Endothelial cell of umbilical vein (primary cell): ENCODE measurements around the gene PRRT1. TPM values are rescaled to one million over a fixed set of nuclear protein-coding genes. Genes with fewer than 3 reads are reported as not detected.

Experiments used
- BruUV-seq: library from RNA; stranded (reverse); fragments of 400-500 nt; replicated peaks from 2 replicates; lab custom pipeline; 2021; lab: Mats Ljungman, UMichigan
- CTCF ChIA-PET: fragments of 300-600, 350-600 bp; sonication (Branson Sonifier 250); formaldehyde crosslinking; loops from one replicate; lab custom pipeline; 2021; ENCODE audit warnings: antibody characterized with exemption, inconsistent platforms; lab: Charles Lee
- POLR2A ChIA-PET: fragments of 300-600, 350-600 bp; sonication (Branson Sonifier 250); formaldehyde crosslinking; loops from one replicate; lab custom pipeline; 2021; ENCODE audit warnings: antibody characterized with exemption, inconsistent platforms; lab: Charles Lee
- DNase-seq: peaks from one replicate; pipeline ENCODE4 v3.0.0-alpha.2; 2011; ENCODE audit warnings: low read depth, low spot score
- FAIRE-seq: peaks from 2 replicates; lab custom pipeline; 2011; peaks lifted over from hg19 to GRCh38; lab: Jason Lieb, UNC
- H2AFZ ChIP-seq: 2 replicates; pipeline ENCODE4 v1.6.0; 2012; ENCODE audit warnings: low read depth, low read length, control low read depth, inconsistent platforms
- H3K27ac ChIP-seq: 2 replicates; pipeline ENCODE4 v1.5.1; 2011; ENCODE audit warnings: low read depth, mild to moderate bottlenecking, control low read depth, low read length, moderate library complexity; ENCODE audit not compliant: insufficient read depth
- H3K27me3 ChIP-seq, 2 experiments: 2 replicates each; pipeline versions ENCODE4 v1.6.0 to v1.6.1; 2011; ENCODE audit warnings: low read length in 2 of 2, mixed read lengths in 1 of 2; ENCODE audit not compliant: control insufficient read depth in 2 of 2, insufficient read depth in 2 of 2
- H3K36me3 ChIP-seq, 2 experiments: 2 replicates in 1 of 2; 3 replicates in 1 of 2; pipeline ENCODE4 v1.5.1; 2011; ENCODE audit warnings: low read length in 2 of 2, mild to moderate bottlenecking in 1 of 2, moderate library complexity in 1 of 2; ENCODE audit not compliant: control insufficient read depth in 2 of 2, insufficient read depth in 2 of 2; ENCODE audit errors: extremely low read depth in 1 of 2
- H3K4me1 ChIP-seq: 3 replicates; pipeline ENCODE4 v1.5.1; 2011; ENCODE audit warnings: mild to moderate bottlenecking, low read length; ENCODE audit not compliant: control insufficient read depth, insufficient read depth; ENCODE audit errors: extremely low read depth
- H3K4me2 ChIP-seq: 2 replicates; pipeline ENCODE4 v1.6.1; 2011; ENCODE audit warnings: low read length, control low read depth, mixed read lengths; ENCODE audit not compliant: insufficient read depth
- H3K4me3 ChIP-seq, 3 experiments: fragments of 200-600 bp in 1 of 3; sonication (generic), shearing (Covaris generic) in 1 of 3; replicated peaks in 1 of 3; 2 replicates each; pipeline ENCODE4 v1.5.1; 2011 to 2016; ENCODE audit warnings: control low read depth in 3 of 3, low read length in 3 of 3, mild to moderate bottlenecking in 2 of 3, inconsistent platforms in 1 of 3, low read depth in 1 of 3, moderate library complexity in 1 of 3; ENCODE audit not compliant: insufficient read depth in 1 of 3
- H3K79me2 ChIP-seq: 2 replicates; pipeline ENCODE4 v1.6.0; 2012; ENCODE audit warnings: low read length, inconsistent platforms; ENCODE audit not compliant: control insufficient read depth, insufficient read depth
- H3K9ac ChIP-seq: replicated peaks from 2 replicates; pipeline ENCODE3; 2011; ENCODE audit warnings: low read length, control low read depth; ENCODE audit not compliant: insufficient read depth; ENCODE audit errors: extremely low read depth
- H3K9me1 ChIP-seq: replicated peaks from 3 replicates; pipeline ENCODE4 v1.6.0; 2011; ENCODE audit warnings: mild to moderate bottlenecking, low read length; ENCODE audit not compliant: control insufficient read depth, insufficient read depth; ENCODE audit errors: extremely low read depth
- H3K9me3 ChIP-seq: replicated peaks from 2 replicates; pipeline ENCODE4 v1.5.1; 2012; ENCODE audit warnings: low read length, inconsistent platforms; ENCODE audit not compliant: control insufficient read depth, insufficient read depth
- H4K20me1 ChIP-seq: replicated peaks from 2 replicates; pipeline ENCODE3; 2011; ENCODE audit warnings: mild to moderate bottlenecking, low read length; ENCODE audit not compliant: control insufficient read depth, insufficient read depth; ENCODE audit errors: extremely low read depth
- EZH2 ChIP-seq: IDR thresholded peaks from 2 replicates; pipeline ENCODE4 v1.6.1; 2012; ENCODE audit warnings: borderline replicate concordance, low read depth, mild to moderate bottlenecking, moderate library complexity, low read length, inconsistent platforms; ENCODE audit not compliant: severe bottlenecking
- FOS ChIP-seq: IDR thresholded peaks from 2 replicates; pipeline ENCODE4 v1.6.1; 2011; ENCODE audit warnings: mild to moderate bottlenecking, low read length, moderate library complexity, borderline replicate concordance; ENCODE audit not compliant: insufficient read depth
- GATA2 ChIP-seq: IDR thresholded peaks from 2 replicates; pipeline ENCODE4 v1.7.0; 2011; ENCODE audit warnings: low read depth, mild to moderate bottlenecking, moderate library complexity, mixed read lengths, low read length; ENCODE audit not compliant: insufficient read length, insufficient read depth
- JUN ChIP-seq: IDR thresholded peaks from 2 replicates; pipeline ENCODE4 v1.6.1; 2011; ENCODE audit warnings: borderline replicate concordance, low read depth; ENCODE audit not compliant: insufficient read length, insufficient read depth
- MYC ChIP-seq: IDR thresholded peaks from one replicate; pipeline ENCODE4 v1.6.1; 2011; ENCODE audit warnings: mild to moderate bottlenecking, low read depth, low read length
- POLR2A ChIP-seq: IDR thresholded peaks from 2 replicates; pipeline ENCODE4 v1.6.1; 2012; ENCODE audit warnings: low read depth, mild to moderate bottlenecking, control low read depth, low read length
- POLR2AphosphoS5 ChIP-seq: IDR thresholded peaks from 2 replicates; pipeline ENCODE4 v1.6.1; 2012; ENCODE audit warnings: low read depth, mild to moderate bottlenecking, control low read depth, low read length, moderate library complexity; ENCODE audit not compliant: insufficient read depth
- dilution Hi-C: fragments of 300-500 bp; cut with MboI; formaldehyde crosslinking; loops from one replicate; pipeline ENCODE4 v1.15.0; 2019; ENCODE audit warnings: low sequenced_read_pairs; ENCODE audit not compliant: extremely low pct_ligation_motif_present
- intact Hi-C: fragments of 100-400 bp; cut with micrococcal nuclease; formaldehyde crosslinking; loops from one replicate; pipeline ENCODE4 v1.10.0; 2022
- polyA plus RNA-seq, 4 experiments: library from polyadenylated mRNA; depleted of rRNA in 3 of 4; stranded (reverse) in 3 of 4; unstranded in 1 of 4; fragments of >200 nt; gene quantifications; 2 replicates each; pipeline versions ENCODE4 v1.2.1 to v1.2.3, GENCODE V29; 2011 to 2012; ENCODE audit warnings: missing spikeins in 1 of 4
- total RNA-seq: library from RNA; stranded (reverse); gene quantifications from 2 replicates; pipeline ENCODE4 v1.2.3, GENCODE V29; 2021
- TF ChIP-seq, protein P1 (sequence below), 2 donors: IDR thresholded peaks; 1 replicate in 1 of 2; 2 replicates in 1 of 2; pipeline ENCODE4 v1.5.1; 2011; ENCODE audit warnings: low read length in 2 of 2, mild to moderate bottlenecking in 2 of 2, moderate library complexity in 2 of 2, control low read depth in 1 of 2, inconsistent platforms in 1 of 2, low read depth in 1 of 2; ENCODE audit not compliant: insufficient read depth in 1 of 2; ENCODE audit errors: extremely low read depth in 1 of 2
- TF ChIP-seq, protein P2 (sequence below): IDR thresholded peaks from 2 replicates; pipeline ENCODE4 v1.6.1; 2011; ENCODE audit not compliant: insufficient read depth, insufficient read length

PRRT1 gene
- total and polyA plus RNA-seq, 2 donors (not counting 3 experiments of a cell fraction or from before 2014, with no cell fraction given), result 0.55 to 1.3 TPM

DNA sequence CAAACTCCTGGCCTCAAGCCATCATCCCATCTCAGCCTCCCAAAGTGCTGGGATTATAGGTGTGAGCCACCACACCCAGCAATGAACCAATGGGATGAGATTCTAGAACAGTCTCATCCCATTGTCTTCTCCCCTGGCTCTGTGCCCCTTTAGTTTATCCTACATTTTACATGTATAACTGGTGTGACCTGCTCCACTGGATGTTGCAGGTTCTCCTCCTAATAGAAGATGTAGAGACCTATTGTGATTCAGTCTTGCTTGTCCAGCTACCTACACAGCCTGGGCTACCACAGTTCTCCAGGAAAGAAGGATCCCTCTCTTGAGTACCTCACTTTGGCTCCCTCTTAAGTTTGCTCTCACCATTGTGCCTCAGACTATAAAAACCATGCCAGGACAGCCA lies 19.6 kb downstream of the PRRT1 start:
- Histone ChIP-seq H2AFZ (no peak overlapping the region), H3K27ac (no peak overlapping the region), H3K9ac (no peak overlapping the region), H3K79me2 (peaks cover 7% of the 10 kb centered on the region), H3K36me3 (no peaks in the 10 kb centered on the region), H3K4me2 (no peak overlapping the region), H3K4me1 (peaks cover 17% of the 10 kb centered on the region), H3K9me1 (no peaks in the 10 kb centered on the region), H3K4me3 (no peak overlapping the region), H3K27me3 (peaks cover 5 to 10% of the 10 kb centered on the region in 2 experiments), H3K9me3 (no peaks in the 10 kb centered on the region), H4K20me1 (no peaks in the 10 kb centered on the region)
- TF ChIP-seq FOS, result no peak
- TF ChIP-seq GATA2, result no peak
- TF ChIP-seq POLR2AphosphoS5, result no peak
- TF ChIP-seq POLR2A, result no peak
- no peak for TF ChIP-seq EZH2
- TF ChIP-seq, protein P1, sequence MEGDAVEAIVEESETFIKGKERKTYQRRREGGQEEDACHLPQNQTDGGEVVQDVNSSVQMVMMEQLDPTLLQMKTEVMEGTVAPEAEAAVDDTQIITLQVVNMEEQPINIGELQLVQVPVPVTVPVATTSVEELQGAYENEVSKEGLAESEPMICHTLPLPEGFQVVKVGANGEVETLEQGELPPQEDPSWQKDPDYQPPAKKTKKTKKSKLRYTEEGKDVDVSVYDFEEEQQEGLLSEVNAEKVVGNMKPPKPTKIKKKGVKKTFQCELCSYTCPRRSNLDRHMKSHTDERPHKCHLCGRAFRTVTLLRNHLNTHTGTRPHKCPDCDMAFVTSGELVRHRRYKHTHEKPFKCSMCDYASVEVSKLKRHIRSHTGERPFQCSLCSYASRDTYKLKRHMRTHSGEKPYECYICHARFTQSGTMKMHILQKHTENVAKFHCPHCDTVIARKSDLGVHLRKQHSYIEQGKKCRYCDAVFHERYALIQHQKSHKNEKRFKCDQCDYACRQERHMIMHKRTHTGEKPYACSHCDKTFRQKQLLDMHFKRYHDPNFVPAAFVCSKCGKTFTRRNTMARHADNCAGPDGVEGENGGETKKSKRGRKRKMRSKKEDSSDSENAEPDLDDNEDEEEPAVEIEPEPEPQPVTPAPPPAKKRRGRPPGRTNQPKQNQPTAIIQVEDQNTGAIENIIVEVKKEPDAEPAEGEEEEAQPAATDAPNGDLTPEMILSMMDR (IDR thresholded peaks at IDR 0.05; ENCODE audit: extremely low read depth in 1 of 2, insufficient read depth in 1 of 2, low read depth in 1 of 2, low read length in 2 of 2), result no peak
- TF ChIP-seq, protein P2, sequence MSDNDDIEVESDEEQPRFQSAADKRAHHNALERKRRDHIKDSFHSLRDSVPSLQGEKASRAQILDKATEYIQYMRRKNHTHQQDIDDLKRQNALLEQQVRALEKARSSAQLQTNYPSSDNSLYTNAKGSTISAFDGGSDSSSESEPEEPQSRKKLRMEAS, result no peak
- TF ChIP-seq MYC, result no peak
- no peak for TF ChIP-seq JUN
- dilution Hi-C loops, result no loop called here
- BruUV-seq, result no TSS peak
- FAIRE-seq (no peak), DNase-seq (no peak)
- ChIA-PET POLR2A (no interaction called here), CTCF (no interaction called here)
- intact Hi-C loops, result no loop called here
